Keratinocyte (primary cell): Measurements from ENCODE around the gene LRRN2. TPM values are rescaled to one million over a fixed set of nuclear protein-coding genes. Genes with fewer than 3 reads are reported as not detected.

ENCODE experiments used
- DNase-seq: peaks from one replicate; pipeline ENCODE4 v3.0.0-alpha.2; 2011; ENCODE audit warnings: low read depth, missing footprints, low spot score
- FAIRE-seq: peaks from 2 replicates; lab custom pipeline; 2011; peaks lifted over from hg19 to GRCh38; lab: Jason Lieb, UNC
- H2AFZ ChIP-seq: 2 replicates; pipeline ENCODE4 v1.6.0; 2012; ENCODE audit warnings: low read length, control low read depth, inconsistent platforms; ENCODE audit not compliant: control insufficient read depth
- H3K27ac ChIP-seq: 2 replicates; pipeline ENCODE4 v1.5.1; 2011; ENCODE audit warnings: low read length; ENCODE audit not compliant: control insufficient read depth, insufficient read depth
- H3K27me3 ChIP-seq: 3 replicates; pipeline ENCODE4 v1.6.0; 2011; ENCODE audit warnings: low read length; ENCODE audit not compliant: control insufficient read depth, insufficient read depth; ENCODE audit errors: extremely low read depth
- H3K36me3 ChIP-seq, 2 experiments: 2 replicates in 1 of 2; 3 replicates in 1 of 2; pipeline ENCODE4 v1.5.1; 2011; ENCODE audit warnings: low read length in 2 of 2, mild to moderate bottlenecking in 1 of 2; ENCODE audit not compliant: control insufficient read depth in 2 of 2, insufficient read depth in 2 of 2; ENCODE audit errors: extremely low read depth in 1 of 2
- H3K4me1 ChIP-seq: 3 replicates; pipeline ENCODE4 v1.5.1; 2011; ENCODE audit warnings: low read length; ENCODE audit not compliant: control insufficient read depth, insufficient read depth; ENCODE audit errors: extremely low read depth
- H3K4me2 ChIP-seq: 3 replicates; pipeline ENCODE4 v1.6.0; 2011; ENCODE audit warnings: low read depth, low read length; ENCODE audit not compliant: control insufficient read depth, insufficient read depth; ENCODE audit errors: extremely low read depth
- H3K4me3 ChIP-seq, 3 experiments: fragments of 200-600 bp in 1 of 3; sonication (generic) in 1 of 3; 2 replicates in 2 of 3; 3 replicates in 1 of 3; pipeline ENCODE4 v1.5.1; 2011 to 2016; ENCODE audit warnings: low read length in 3 of 3, mild to moderate bottlenecking in 3 of 3, control low read depth in 2 of 3, inconsistent platforms in 1 of 3, low read depth in 1 of 3, mixed read lengths in 1 of 3, mixed run types in 1 of 3, moderate library complexity in 1 of 3; ENCODE audit not compliant: control insufficient read depth in 2 of 3, insufficient read depth in 2 of 3; ENCODE audit errors: extremely low read depth in 1 of 3
- H3K79me2 ChIP-seq: 2 replicates; pipeline ENCODE4 v1.6.0; 2012; ENCODE audit warnings: low read length; ENCODE audit not compliant: control insufficient read depth, insufficient read depth
- H3K9ac ChIP-seq: 3 replicates; pipeline ENCODE4 v1.6.0; 2011; ENCODE audit warnings: low read length; ENCODE audit not compliant: control insufficient read depth, insufficient read depth; ENCODE audit errors: extremely low read depth
- H3K9me1 ChIP-seq: 3 replicates; pipeline ENCODE4 v1.6.0; 2011; ENCODE audit warnings: low read length; ENCODE audit not compliant: control insufficient read depth, insufficient read depth; ENCODE audit errors: extremely low read depth
- H3K9me3 ChIP-seq: 2 replicates; pipeline ENCODE4 v1.5.1; 2012; ENCODE audit warnings: low read depth, low read length; ENCODE audit not compliant: control insufficient read depth
- H4K20me1 ChIP-seq: 3 replicates; pipeline ENCODE4 v1.6.0; 2011; ENCODE audit warnings: low read length; ENCODE audit not compliant: control insufficient read depth, insufficient read depth; ENCODE audit errors: extremely low read depth
- EZH2 ChIP-seq: IDR thresholded peaks from one replicate; pipeline ENCODE4 v1.6.1; 2012; ENCODE audit warnings: inconsistent platforms, mild to moderate bottlenecking, low read length, moderate library complexity
- dilution Hi-C: fragments of 300-500 bp; cut with MboI; formaldehyde crosslinking; loops from one replicate; pipeline ENCODE4 v1.7.0; 2020; ENCODE audit warnings: low sequenced_read_pairs; ENCODE audit not compliant: extremely low pct_ligation_motif_present
- polyA plus RNA-seq, 5 experiments: library from polyadenylated mRNA; depleted of rRNA in 3 of 5; stranded (reverse) in 3 of 5; stranded (forward) in 1 of 5; unstranded in 1 of 5; fragments of >200 nt; gene quantifications; 1 replicate in 1 of 5; 2 replicates in 3 of 5; 3 replicates in 1 of 5; pipeline versions ENCODE4 v1.2.1 to v1.2.3, GENCODE V29; 2011 to 2012; ENCODE audit warnings: missing spikeins in 2 of 5, low read depth in 1 of 5, low replicate concordance in 1 of 5
- TF ChIP-seq, protein P1 (sequence below), 3 experiments: IDR thresholded peaks in 1 of 3; conservative IDR thresholded peaks in 1 of 3; optimal IDR thresholded peaks in 1 of 3; 2 replicates in 2 of 3; 3 replicates in 1 of 3; pipeline versions ENCODE3 to v1.5.1; 2011; ENCODE audit warnings: low read length in 3 of 3, mild to moderate bottlenecking in 3 of 3, moderate library complexity in 2 of 3, control low read depth in 1 of 3, inconsistent platforms in 1 of 3; ENCODE audit not compliant: insufficient read depth in 2 of 3; ENCODE audit errors: extremely low read depth in 1 of 3

The LRRN2 gene
- polyA plus RNA-seq, 1 donor (not counting 4 experiments of a cell fraction or from before 2014, with no cell fraction given), result not detected

DNA sequence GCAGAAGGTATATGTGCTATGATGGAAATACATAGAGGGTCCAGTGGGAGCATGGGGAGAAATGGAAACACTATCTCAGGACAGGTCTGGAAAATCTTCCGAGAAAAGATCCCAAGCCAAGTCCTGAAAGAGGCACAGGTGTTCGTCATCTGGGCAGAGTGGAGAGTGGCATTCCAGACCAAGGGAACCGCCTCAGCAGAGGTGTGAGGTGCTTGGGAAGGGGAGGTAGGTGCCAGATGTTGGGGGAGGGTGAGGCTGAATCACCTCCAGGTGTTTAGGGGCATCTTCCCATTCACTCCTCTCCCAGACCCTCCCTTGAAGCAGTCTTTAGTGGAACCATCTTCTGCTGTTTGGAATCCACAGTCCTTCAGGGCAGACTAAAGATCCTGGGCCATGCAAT is 23.5 kb upstream of the LRRN2 start:
- Histone ChIP-seq H3K9me3 (no peaks in the 10 kb centered on the region), H3K27ac (no peak overlapping the region), H4K20me1 (no peaks in the 10 kb centered on the region), H2AFZ (no peak overlapping the region), H3K4me1 (peaks cover 20% of the 10 kb centered on the region), H3K9ac (no peak overlapping the region), H3K36me3 (no peaks in the 10 kb centered on the region), H3K9me1 (no peaks in the 10 kb centered on the region), H3K4me3 (no peak overlapping the region), H3K4me2 (peak overlapping the region; percentile 43), H3K27me3 (peaks cover 11% of the 10 kb centered on the region), H3K79me2 (no peaks in the 10 kb centered on the region)
- no peak for DNase-seq
- dilution Hi-C loops, result no loop called here
- no peak for FAIRE-seq
- TF ChIP-seq EZH2, result no peak
- TF ChIP-seq, protein P1, sequence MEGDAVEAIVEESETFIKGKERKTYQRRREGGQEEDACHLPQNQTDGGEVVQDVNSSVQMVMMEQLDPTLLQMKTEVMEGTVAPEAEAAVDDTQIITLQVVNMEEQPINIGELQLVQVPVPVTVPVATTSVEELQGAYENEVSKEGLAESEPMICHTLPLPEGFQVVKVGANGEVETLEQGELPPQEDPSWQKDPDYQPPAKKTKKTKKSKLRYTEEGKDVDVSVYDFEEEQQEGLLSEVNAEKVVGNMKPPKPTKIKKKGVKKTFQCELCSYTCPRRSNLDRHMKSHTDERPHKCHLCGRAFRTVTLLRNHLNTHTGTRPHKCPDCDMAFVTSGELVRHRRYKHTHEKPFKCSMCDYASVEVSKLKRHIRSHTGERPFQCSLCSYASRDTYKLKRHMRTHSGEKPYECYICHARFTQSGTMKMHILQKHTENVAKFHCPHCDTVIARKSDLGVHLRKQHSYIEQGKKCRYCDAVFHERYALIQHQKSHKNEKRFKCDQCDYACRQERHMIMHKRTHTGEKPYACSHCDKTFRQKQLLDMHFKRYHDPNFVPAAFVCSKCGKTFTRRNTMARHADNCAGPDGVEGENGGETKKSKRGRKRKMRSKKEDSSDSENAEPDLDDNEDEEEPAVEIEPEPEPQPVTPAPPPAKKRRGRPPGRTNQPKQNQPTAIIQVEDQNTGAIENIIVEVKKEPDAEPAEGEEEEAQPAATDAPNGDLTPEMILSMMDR (optimal IDR thresholded peaks at IDR 0.05 in 1 of 3, IDR thresholded peaks at IDR 0.05 in 1 of 3, conservative IDR thresholded peaks at IDR 0.05 in 1 of 3; ENCODE audit: extremely low read depth in 1 of 3, insufficient read depth in 2 of 3, low read length in 3 of 3), result no peak

- TF ChIP-seq, protein P1 (optimal IDR thresholded peaks at IDR 0.05 in 1 of 3, IDR thresholded peaks at IDR 0.05 in 1 of 3, conservative IDR thresholded peaks at IDR 0.05 in 1 of 3; ENCODE audit: extremely low read depth in 1 of 3, insufficient read depth in 2 of 3, low read length in 3 of 3), result no peak
- TF ChIP-seq EZH2, result no peak
- FAIRE-seq, result no peak
- Histone ChIP-seq H3K9me3 (no peaks in the 10 kb centered on the region), H3K4me3 (no peak overlapping the region), H3K79me2 (no peaks in the 10 kb centered on the region), H4K20me1 (no peaks in the 10 kb centered on the region), H3K27ac (no peak overlapping the region), H3K4me2 (no peak overlapping the region), H3K27me3 (peaks cover 4% of the 10 kb centered on the region), H3K9ac (no peak overlapping the region), H3K4me1 (peaks cover 24% of the 10 kb centered on the region), H2AFZ (no peak overlapping the region), H3K36me3 (no peaks in the 10 kb centered on the region), H3K9me1 (no peaks in the 10 kb centered on the region)
- dilution Hi-C loops, result no loop called here
- DNase-seq, result no peak
These were observed 21.4 kb upstream of the LRRN2 start for GRCh38 chr1:204706838-204707509.
